ENCODE measurements around the gene ST6GAL1.
"Not testable (repeated sequence)": the region's sequence is repeated elsewhere in the genome, so short reads cannot be mapped to it uniquely, and the experiment has no call there.

Gene ST6GAL1

DNA sequence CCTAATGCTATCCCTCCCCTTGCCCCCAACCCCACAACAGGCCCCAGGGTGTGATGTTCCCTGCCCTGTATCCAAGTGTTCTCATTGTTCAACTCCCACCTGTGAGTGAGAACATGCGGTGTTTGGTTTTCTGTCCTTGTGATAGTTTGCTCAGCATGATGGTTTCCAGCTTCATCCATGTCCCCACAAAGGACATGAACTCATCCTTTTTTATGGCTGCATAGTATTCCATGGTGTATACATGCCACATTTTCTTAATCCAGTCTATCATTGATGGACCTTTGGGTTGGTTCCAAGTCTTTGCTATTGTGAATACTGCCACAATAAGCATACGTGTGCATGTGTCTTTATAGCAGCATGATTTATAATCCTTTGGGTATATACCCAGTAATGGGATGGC is 122.1 kb downstream of the ST6GAL1 start:
- DNase-seq = not testable (repeated sequence)

DNA sequence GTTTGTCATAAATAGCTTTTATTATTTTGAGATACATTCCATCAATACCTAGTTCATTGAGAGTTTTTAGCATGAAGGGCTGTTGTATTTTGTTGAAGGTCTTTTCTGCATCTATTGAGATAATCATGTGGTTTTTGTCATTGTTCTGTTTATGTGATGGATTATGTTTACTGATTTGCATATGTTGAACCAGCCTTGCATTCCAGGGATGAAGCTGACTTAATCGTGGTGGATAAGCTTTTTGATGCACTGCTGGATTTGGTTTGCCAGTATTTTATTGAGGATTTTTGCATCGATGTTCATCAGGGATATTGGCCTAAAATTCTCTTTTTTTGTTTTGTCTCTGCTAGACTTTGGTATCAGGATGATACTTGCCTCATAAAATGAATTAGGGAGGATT is 124.1 kb downstream of the ST6GAL1 start:
- not testable (repeated sequence) for DNase-seq

DNA sequence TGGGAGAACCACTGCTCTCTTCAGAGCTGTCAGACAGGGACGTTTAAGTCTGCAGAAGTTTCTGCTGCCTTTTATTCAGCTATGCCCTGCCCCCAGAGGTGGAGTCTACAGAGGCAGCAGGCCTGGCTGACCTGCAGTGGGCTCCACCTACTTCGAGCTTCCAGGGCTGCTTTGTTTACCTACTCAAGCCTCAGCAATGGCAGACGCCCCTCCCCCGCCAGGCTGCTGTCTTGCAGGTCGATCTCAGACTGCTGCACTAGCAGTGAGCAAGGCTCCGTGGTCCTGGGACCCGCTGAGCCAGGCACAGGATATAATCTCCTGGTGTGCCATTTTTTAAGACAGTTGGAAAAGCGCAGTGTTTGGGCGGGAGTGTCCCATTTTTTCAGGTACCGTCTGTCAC is 127.5 kb downstream of the ST6GAL1 start:
- not testable (repeated sequence) for DNase-seq

DNA sequence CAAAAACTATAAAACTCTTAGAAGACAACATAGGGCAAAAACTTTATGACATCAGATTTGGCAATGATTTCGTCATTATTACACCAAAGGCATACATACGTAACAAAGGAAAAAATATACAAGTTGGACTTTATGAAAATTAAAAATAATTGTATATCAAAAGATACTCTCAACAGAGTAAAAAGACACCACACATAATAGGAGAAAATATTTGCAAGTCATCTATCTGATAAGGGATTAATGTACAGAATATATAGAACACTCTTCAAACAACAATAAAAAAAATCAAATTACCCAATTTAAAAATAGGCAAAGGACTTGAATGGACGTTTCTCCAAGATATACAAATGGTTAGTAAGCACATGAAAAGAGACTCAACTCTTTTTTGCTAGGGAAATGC is 131.4 kb downstream of the ST6GAL1 start:
- DNase-seq = no peak

GRCh38 chr3:187062526-187063177 is 132.3 kb downstream of the ST6GAL1 start:
- DNase-seq = no peak

DNA sequence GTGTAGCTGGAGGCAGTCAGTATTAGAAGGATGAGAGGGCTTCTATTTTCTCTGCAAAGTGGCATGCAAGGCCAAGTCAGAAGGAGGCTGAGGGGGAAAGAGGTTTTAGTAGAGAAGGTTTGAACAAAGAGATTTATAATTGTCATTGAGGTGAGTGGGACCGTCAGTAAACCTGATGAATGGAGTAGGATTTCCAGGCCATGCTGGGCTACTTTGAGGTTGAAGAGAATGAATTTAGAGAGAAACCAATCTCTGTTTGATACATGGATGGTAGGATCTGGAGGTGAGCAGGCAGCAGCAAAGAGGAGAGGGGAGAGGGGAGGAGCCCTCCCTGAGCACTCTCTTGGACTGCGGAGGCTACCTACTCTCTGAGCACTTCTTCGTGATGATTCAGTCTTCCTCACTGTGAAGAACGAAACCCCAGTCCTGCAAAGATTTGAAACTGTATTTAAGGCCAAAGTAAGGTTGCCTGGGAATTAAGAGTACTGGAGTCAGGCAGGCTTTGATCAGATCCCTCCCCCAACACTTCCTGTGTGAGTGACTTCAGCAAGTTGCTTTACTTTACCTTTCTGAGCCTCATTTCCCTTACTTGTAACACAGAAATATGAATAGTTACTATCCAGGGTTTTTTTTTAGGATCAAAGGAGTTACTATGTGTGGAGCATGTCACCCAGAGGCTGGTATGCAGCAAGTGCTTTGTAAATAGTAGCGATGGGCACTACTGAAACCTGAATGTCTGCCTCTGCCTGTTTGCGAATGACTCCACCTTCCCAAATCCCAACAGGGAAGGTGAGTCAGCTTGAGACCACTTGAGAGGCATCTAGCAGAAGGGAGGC is 133.2 kb downstream of the ST6GAL1 start:
- DNase-seq = no peak

GRCh38 chr3:187064210-187065115 is 134.1 kb downstream of the ST6GAL1 start:
- DNase-seq = no peak

- no peak for DNase-seq
These were observed 136.1 kb downstream of the ST6GAL1 start for GRCh38 chr3:187066228-187066995.

GRCh38 chr3:187068787-187069186 is 138.5 kb downstream of the ST6GAL1 start:
- DNase-seq = no peak

- no peak for DNase-seq
These were observed 139.7 kb downstream of the ST6GAL1 start for GRCh38 chr3:187069857-187070516.

DNA sequence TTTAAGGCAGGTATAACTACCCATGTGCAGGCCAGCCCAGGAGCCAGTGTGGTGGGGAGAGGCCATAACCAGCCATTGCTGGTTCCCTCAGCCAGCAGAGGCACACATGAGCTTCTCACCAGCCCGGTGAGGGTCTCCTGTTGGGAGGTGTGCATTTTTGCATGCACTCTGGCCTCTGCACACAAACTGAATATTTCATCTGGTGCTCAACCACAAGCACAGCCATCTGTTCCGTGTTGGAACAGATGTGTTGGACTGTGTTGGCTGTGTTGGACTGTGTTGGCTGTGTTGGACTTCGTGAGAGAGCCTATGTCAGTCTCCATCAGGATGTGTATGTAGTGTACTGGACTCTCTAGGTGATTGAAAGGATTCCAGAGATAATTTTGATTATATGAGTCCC is 141.8 kb downstream of the ST6GAL1 start:
- DNase-seq = no peak

- DNase-seq = no peak
These were observed 142.2 kb downstream of the ST6GAL1 start for GRCh38 chr3:187072511-187072910.

DNA sequence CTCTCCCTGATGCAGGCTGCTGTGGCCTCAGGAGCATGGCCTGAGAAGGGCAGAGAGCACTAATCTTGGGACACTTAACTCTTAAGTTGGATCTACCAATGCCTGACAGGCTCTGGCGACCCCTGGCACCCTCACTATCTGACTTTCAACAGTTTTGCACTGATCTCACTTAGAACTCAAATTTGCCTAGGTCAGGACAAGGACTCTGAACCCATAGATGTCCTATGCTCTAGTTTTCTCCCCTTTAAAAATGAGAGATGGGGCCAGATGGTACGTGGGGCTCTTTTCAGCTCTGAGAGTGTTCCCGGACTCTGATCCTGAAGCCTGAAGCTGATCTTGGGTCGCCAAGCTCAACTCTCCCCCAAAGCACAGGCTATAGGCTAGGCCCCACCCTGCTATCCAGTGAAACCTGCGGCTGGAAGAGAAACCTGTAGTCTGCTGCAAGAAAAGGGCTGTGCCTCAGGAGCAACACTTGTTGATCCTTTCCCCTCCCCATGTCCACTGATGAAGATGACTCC is 143.3 kb downstream of the ST6GAL1 start:
- no peak for DNase-seq

DNA sequence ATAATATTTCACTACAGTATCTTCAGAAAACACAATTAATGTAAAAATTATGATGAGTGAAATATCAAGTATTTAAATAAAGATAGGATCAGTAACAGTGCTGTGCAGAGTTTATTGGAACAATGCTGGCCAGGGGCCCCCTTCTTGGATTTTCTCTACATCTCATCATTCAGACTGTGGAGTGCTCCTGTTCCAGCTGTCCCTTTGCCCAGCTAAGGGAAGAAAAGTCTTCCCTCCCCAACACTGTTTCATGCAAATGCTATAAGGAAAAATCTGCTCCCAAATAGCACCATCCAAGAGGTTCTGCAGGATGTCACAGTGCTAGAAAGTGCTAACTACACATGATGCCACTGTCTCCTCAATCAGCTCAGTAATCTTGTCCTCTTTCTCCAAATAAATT is 144.5 kb downstream of the ST6GAL1 start:
- DNase-seq = no peak

GRCh38 chr3:187076297-187076696 is 146.0 kb downstream of the ST6GAL1 start:
- DNase-seq = no peak

GRCh38 chr3:187077085-187077484 is 146.8 kb downstream of the ST6GAL1 start:
- DNase-seq = no peak

DNA sequence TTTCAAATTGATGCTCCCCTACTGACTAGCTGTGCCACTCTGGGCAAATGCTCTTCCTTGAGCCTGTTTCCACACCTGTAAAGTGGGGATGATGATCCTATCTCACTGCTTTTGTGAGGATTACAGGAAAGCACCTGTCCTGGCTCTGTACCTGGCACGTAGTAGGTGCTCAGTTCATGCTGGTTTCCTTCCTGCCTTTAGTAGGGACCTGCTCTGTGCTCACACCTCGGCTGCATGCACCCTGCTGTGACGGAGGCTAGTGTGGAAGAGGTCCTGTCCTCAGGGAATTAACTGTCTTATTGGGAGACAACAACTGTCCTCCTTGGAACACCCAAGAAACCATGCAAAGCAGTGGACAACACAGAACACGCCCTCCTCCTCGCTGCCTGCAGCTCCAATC is 147.2 kb downstream of the ST6GAL1 start:
- DNase-seq = no peak

DNA sequence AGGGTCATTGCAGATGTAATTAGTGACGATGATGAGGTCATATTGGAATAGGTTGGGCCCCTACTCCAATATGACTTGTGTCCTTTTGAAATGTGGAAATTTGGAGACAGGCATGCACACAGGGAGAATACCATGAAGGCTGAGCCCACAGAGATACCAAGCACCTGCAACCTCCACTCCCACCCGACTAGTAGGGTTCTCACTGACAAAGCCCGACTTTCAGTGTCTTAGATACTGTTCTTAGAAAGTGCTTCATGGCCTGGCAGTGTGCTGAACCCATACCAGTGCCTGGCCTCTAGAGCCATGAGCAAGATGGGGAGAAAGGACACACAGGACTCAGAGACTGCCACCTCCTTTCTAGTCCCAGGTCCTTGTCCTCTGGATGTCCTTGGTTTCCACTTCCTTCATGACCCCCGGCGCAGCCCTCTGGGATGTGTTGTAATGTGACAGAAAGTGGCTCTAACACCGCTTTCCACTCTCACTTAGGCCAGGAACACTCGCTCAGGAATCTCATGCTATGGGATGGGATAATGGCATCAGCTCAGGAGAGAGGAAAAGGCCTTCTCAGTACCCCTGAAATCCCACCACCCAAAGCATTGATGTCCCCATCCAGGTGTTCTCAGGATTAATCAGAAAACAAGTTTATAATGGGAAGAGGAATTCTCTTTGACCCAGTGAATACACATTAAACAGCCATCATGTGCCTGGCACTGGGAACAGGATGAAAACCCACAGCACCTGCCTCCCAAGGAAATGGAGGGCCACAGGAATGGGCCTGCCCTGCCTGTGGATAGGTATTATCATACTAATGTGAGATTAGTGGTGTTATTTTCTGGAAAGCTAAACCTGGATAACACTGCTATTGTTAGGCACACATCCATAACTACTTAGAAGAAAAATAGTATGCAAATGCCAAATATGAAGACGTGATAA is 149.0 kb downstream of the ST6GAL1 start:
- DNase-seq = no peak

GRCh38 chr3:187080799-187081450 is 150.6 kb downstream of the ST6GAL1 start:
- DNase-seq = no peak

Measured in hippocampal formation (tissue), 2 donors.